Measurements from ENCODE around the gene CST2. TPM values are rescaled to one million over a fixed set of nuclear protein-coding genes. Genes with fewer than 3 reads are reported as not detected.
"Not testable (repeated sequence)": the region's sequence is repeated elsewhere in the genome, so short reads cannot be mapped to it uniquely, and the experiment has no call there.

Gene CST2
- polyA plus RNA-seq, 1 donor (not counting 4 experiments of a cell fraction or from before 2014, with no cell fraction given), result not detected

DNA sequence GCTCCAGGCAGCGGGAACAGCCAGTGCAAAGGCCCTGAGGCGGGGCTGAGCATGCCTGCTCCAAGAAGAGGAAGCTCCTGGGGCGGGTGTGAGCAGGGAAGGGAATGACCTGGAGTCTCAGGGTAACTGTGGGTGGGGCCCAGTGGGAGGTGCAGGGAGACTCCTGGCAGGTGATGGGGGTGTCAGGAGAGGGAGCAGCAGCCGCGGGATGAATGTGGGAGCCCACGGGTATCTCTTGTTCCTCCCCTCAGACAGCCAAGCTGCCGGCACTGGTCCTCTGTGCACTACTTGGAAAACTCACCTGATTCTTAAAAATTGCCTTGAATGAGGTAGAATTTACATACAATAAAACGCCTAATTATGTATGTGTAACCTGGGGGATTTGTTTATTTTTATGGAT lies 49.1 kb downstream of the CST2 start:
- H2AFZ ChIP-seq (ENCODE audit: control insufficient read depth, low read length); H3K4me1 ChIP-seq (ENCODE audit: control insufficient read depth, extremely low read depth, insufficient read depth, low read length): not testable (repeated sequence)

DNA sequence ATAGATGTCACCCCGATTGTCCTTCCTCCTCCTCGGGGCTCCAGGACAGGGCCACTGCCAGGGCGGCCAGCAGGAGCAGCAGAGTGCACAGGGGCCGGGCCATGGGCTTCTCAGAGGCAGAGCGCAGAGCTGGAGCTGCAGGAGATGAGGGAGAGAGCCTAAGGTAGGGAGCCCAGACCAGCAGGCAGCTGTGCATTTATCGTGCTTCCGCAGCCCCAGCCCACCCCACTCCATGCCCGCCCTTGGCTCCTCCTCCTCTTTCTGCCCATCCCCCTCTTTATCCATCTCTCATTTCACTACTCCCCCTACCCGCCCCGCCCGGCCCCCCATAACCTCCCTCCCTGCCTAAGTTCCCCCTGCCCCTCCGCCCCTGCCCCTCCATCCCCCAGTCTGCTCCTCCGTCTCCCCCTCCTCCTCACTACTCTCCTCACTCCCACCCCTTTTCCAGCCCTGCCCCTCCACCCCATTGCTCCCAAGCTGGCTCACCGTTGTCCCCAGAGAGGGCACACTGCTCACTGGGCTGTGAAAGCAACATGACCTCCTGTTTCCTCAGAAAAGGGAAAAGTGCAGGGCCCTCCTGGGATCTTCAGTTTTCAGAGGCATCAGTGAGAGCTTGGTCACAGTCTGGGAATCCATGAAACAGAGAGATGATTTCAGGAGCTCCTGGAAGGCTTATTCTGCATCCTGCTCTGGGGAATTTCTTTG lies 50.3 kb downstream of the CST2 start:
- FAIRE-seq, result no peak
- H4K20me1 ChIP-seq (ENCODE audit: control insufficient read depth, extremely low read depth, insufficient read depth, low read length), result no peaks in the 10 kb centered on the region

More for the DNA sequence above, 49.1 kb downstream of the CST2 start:
- H3K4me2 ChIP-seq (ENCODE audit: control insufficient read depth, extremely low read depth, insufficient read depth, low read depth, low read length); dilution Hi-C loops (cut with MboI; ENCODE audit: extremely low pct_ligation_motif_present, low sequenced_read_pairs); H4K20me1 ChIP-seq (ENCODE audit: control insufficient read depth, extremely low read depth, insufficient read depth, low read length); H3K27me3 ChIP-seq (ENCODE audit: control insufficient read depth, extremely low read depth, insufficient read depth, low read length); H3K9ac ChIP-seq (ENCODE audit: control insufficient read depth, extremely low read depth, insufficient read depth, low read length); H3K79me2 ChIP-seq (ENCODE audit: control insufficient read depth, insufficient read depth, low read length); FAIRE-seq; H3K36me3 ChIP-seq (ENCODE audit: control insufficient read depth in 2 of 2, extremely low read depth in 1 of 2, insufficient read depth in 2 of 2, low read length in 2 of 2); H3K9me3 ChIP-seq (ENCODE audit: control insufficient read depth, low read depth, low read length); H3K9me1 ChIP-seq (ENCODE audit: control insufficient read depth, extremely low read depth, insufficient read depth, low read length); H3K27ac ChIP-seq (ENCODE audit: control insufficient read depth, insufficient read depth, low read length); H3K4me3 ChIP-seq (ENCODE audit: control insufficient read depth in 2 of 3, extremely low read depth in 1 of 3, insufficient read depth in 2 of 3, low read depth in 1 of 3, low read length in 3 of 3); DNase-seq (ENCODE audit: low read depth, low spot score): not testable (repeated sequence)

More for the DNA sequence above, 50.3 kb downstream of the CST2 start:
- H3K4me3 ChIP-seq (ENCODE audit: control insufficient read depth in 2 of 3, extremely low read depth in 1 of 3, insufficient read depth in 2 of 3, low read depth in 1 of 3, low read length in 3 of 3), result no peak overlapping the region
- no peaks in the 10 kb centered on the region for H3K4me1 ChIP-seq (ENCODE audit: control insufficient read depth, extremely low read depth, insufficient read depth, low read length)
- TF ChIP-seq, protein P1, sequence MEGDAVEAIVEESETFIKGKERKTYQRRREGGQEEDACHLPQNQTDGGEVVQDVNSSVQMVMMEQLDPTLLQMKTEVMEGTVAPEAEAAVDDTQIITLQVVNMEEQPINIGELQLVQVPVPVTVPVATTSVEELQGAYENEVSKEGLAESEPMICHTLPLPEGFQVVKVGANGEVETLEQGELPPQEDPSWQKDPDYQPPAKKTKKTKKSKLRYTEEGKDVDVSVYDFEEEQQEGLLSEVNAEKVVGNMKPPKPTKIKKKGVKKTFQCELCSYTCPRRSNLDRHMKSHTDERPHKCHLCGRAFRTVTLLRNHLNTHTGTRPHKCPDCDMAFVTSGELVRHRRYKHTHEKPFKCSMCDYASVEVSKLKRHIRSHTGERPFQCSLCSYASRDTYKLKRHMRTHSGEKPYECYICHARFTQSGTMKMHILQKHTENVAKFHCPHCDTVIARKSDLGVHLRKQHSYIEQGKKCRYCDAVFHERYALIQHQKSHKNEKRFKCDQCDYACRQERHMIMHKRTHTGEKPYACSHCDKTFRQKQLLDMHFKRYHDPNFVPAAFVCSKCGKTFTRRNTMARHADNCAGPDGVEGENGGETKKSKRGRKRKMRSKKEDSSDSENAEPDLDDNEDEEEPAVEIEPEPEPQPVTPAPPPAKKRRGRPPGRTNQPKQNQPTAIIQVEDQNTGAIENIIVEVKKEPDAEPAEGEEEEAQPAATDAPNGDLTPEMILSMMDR (optimal IDR thresholded peaks at IDR 0.05 in 1 of 3, IDR thresholded peaks at IDR 0.05 in 1 of 3, conservative IDR thresholded peaks at IDR 0.05 in 1 of 3; ENCODE audit: extremely low read depth in 1 of 3, insufficient read depth in 2 of 3, low read length in 3 of 3), result no peak
- no peak for TF ChIP-seq EZH2 (IDR thresholded peaks at IDR 0.05; ENCODE audit: low read length)
- no peaks in the 10 kb centered on the region for H3K79me2 ChIP-seq (ENCODE audit: control insufficient read depth, insufficient read depth, low read length)
- no peak overlapping the region for H2AFZ ChIP-seq (ENCODE audit: control insufficient read depth, low read length)
- H3K27me3 ChIP-seq (ENCODE audit: control insufficient read depth, extremely low read depth, insufficient read depth, low read length), result no peaks in the 10 kb centered on the region
- no peak overlapping the region for H3K9ac ChIP-seq (ENCODE audit: control insufficient read depth, extremely low read depth, insufficient read depth, low read length)
- H3K9me1 ChIP-seq (ENCODE audit: control insufficient read depth, extremely low read depth, insufficient read depth, low read length), result no peaks in the 10 kb centered on the region
- H3K9me3 ChIP-seq (ENCODE audit: control insufficient read depth, low read depth, low read length), result no peaks in the 10 kb centered on the region
- no peaks in the 10 kb centered on the region for H3K36me3 ChIP-seq (ENCODE audit: control insufficient read depth in 2 of 2, extremely low read depth in 1 of 2, insufficient read depth in 2 of 2, low read length in 2 of 2)
- no peak for DNase-seq (ENCODE audit: low read depth, low spot score)
- no peak overlapping the region for H3K4me2 ChIP-seq (ENCODE audit: control insufficient read depth, extremely low read depth, insufficient read depth, low read depth, low read length)
- H3K27ac ChIP-seq (ENCODE audit: control insufficient read depth, insufficient read depth, low read length), result no peak overlapping the region
- dilution Hi-C loops (cut with MboI; ENCODE audit: extremely low pct_ligation_motif_present, low sequenced_read_pairs), result no loop called here

Measured in keratinocyte (primary cell).